Spleen (tissue), 11 donors: ENCODE measurements around the gene FOXK2. TPM values are rescaled to one million over a fixed set of nuclear protein-coding genes. Genes with fewer than 3 reads are reported as not detected.
"Not testable (repeated sequence)": the region's sequence is repeated elsewhere in the genome, so short reads cannot be mapped to it uniquely, and the experiment has no call there.

Experiments used
- DNase-seq: peaks from one replicate; pipeline ENCODE4 v3.0.0-alpha.2; 2020
- H3K27ac ChIP-seq, 8 donors: fragments of 200-600 bp; sonication (generic) in 7 of 8; 1 replicate in 4 of 8; 2 replicates in 4 of 8; pipeline versions ENCODE4 v1.5.0 to v1.8.0; 2016 to 2021; ENCODE audit warnings: inconsistent platforms in 4 of 8, mild to moderate bottlenecking in 4 of 8, moderate library complexity in 1 of 8
- H3K27me3 ChIP-seq, 7 donors: fragments of 200-600 bp; sonication (generic) in 6 of 7; replicated peaks in 1 of 7; 1 replicate in 4 of 7; 2 replicates in 3 of 7; pipeline versions ENCODE4 v1.5.0 to v1.8.0; 2016 to 2021; ENCODE audit warnings: inconsistent platforms in 3 of 7, mild to moderate bottlenecking in 1 of 7
- H3K36me3 ChIP-seq, 6 donors: fragments of 200-600 bp; sonication (generic) in 5 of 6; 1 replicate in 4 of 6; 2 replicates in 2 of 6; pipeline versions ENCODE4 v1.5.0 to v1.8.0; 2016 to 2021; ENCODE audit warnings: inconsistent platforms in 2 of 6
- H3K4me1 ChIP-seq, 6 donors: fragments of 200-600 bp; sonication (generic) in 5 of 6; 1 replicate in 3 of 6; 2 replicates in 3 of 6; pipeline versions ENCODE4 v1.5.0 to v1.8.0; 2016 to 2021; ENCODE audit warnings: inconsistent platforms in 3 of 6
- H3K4me3 ChIP-seq, 8 donors: fragments of 200-600 bp; sonication (generic) in 7 of 8; 1 replicate in 4 of 8; 2 replicates in 4 of 8; pipeline versions ENCODE4 v1.5.0 to v1.8.0; 2016 to 2021; ENCODE audit warnings: inconsistent platforms in 4 of 8, mild to moderate bottlenecking in 4 of 8, moderate library complexity in 2 of 8
- H3K9me3 ChIP-seq, 8 donors: fragments of 200-600 bp; sonication (generic) in 7 of 8; 1 replicate in 4 of 8; 2 replicates in 4 of 8; pipeline versions ENCODE4 v1.5.0 to v1.8.0; 2016 to 2021; ENCODE audit warnings: inconsistent platforms in 4 of 8
- POLR2A ChIP-seq, 3 donors: fragments of 450-650 bp; IDR thresholded peaks; one replicate each; pipeline ENCODE4 v1.5.1; 2017; ENCODE audit warnings: antibody characterized with exemption in 3 of 3, mild to moderate bottlenecking in 1 of 3
- POLR2AphosphoS5 ChIP-seq, 3 donors: sonication (generic); formaldehyde crosslinking; IDR thresholded peaks; one replicate each; pipeline ENCODE4 v1.5.1; 2017; ENCODE audit warnings: antibody characterized with exemption in 3 of 3
- WGBS, 5 donors: extraction: QIAGEN DNeasy Blood & Tissue Kit in 3 of 5; methylation state at CpG; one replicate each; pipeline versions ENCODE4 v1.1.5 to v1.1.7; 2013 to 2018; 5-methylcytosine and 5-hydroxymethylcytosine counted together
- intact Hi-C: fragments of 100-400 bp; cut with DNase I; formaldehyde crosslinking; loops from one replicate; pipeline ENCODE4 v1.15.0; 2023; ENCODE audit warnings: low total_unique reads
- polyA plus RNA-seq, 3 donors: library from polyadenylated mRNA; stranded (reverse); fragments of 200-250 nt; gene quantifications; one replicate each; pipeline ENCODE4 v1.2.1, GENCODE V29; 2013
- total RNA-seq, 7 donors: library from RNA; depleted of rRNA in 3 of 7; stranded (reverse); fragments of >200 nt in 3 of 7; fragmentation: NEBNext Ultra II Directional in 4 of 7; extraction: Animal tissue kit (Norgen Biotek cat#: 25700) in 4 of 7; gene quantifications; one replicate each; pipeline versions ENCODE4 v1.1.0 to v1.2.1, GENCODE V29; 2016 to 2021
- TF ChIP-seq, protein P1 (sequence below), 11 experiments: fragments of 200-600 bp in 7 of 11; fragments of 450-650 bp in 4 of 11; sonication (generic) in 4 of 11; IDR thresholded peaks in 8 of 11; conservative IDR thresholded peaks in 3 of 11; 1 replicate in 7 of 11; 2 replicates in 4 of 11; pipeline versions ENCODE4 v1.4.0 to v1.8.0; 2016 to 2021; ENCODE audit warnings: antibody characterized with exemption in 11 of 11, inconsistent platforms in 4 of 11, mild to moderate bottlenecking in 1 of 11
- donor health status: healthy with polysubstance abuse.
- donor health status: DM: no; HTN: no; CAD: no; lungs with moderate emphysema.
- donor health status: DM: no; HTN: no; CAD: no.
- donor health status: Bipolar disorder and iron deficiency.
- donor health status: healthy.
- donor health status: DM: no; HTN: no; CAD: no.
- donor health status: DM: yes; HTN: yes; CAD: no.

Gene FOXK2
- total and polyA plus RNA-seq, 10 donors: 10.4 to 55.1 (median 45.2) TPM

DNA sequence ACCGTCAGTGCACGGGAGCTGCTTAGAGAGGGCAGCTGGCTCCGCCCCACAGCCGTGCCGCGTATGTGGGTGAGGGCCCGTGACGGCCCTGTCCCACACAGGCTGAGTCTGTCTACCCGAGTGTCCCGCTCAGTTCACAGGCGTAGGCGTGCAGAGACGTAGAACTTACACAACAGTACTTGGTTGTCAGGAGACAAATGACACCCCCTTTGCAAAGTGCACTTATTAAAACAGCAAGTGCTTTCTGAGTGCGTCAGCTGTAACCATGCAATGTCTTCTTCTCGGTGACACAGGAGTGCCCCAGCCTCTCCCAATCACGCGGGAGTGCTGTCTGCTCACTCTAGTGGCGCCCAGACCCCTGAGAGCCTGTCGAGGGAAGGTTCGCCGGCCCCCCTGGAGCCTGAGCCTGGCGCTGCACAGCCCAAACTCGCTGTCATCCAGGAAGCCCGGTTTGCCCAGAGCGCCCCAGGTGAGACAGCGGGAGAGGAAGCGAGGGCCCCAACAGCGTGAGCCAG, 64.2 kb downstream of the FOXK2 start:
- Histone ChIP-seq H3K27me3 (no peaks in the 10 kb centered on the region), H3K36me3 (peaks cover 0 to 75% (median 34%) of the 10 kb centered on the region in 6 donors), H3K27ac (peak overlapping the region in 1 of 8 donors; percentile 40), H3K4me3 (peak overlapping the region in 1 of 8 donors; percentile 11), H3K4me1 (peaks cover 0 to 13% (median 5%) of the 10 kb centered on the region in 6 donors), H3K9me3 (no peaks in the 10 kb centered on the region)
- DNase-seq: no peak
- TF ChIP-seq, protein P1, sequence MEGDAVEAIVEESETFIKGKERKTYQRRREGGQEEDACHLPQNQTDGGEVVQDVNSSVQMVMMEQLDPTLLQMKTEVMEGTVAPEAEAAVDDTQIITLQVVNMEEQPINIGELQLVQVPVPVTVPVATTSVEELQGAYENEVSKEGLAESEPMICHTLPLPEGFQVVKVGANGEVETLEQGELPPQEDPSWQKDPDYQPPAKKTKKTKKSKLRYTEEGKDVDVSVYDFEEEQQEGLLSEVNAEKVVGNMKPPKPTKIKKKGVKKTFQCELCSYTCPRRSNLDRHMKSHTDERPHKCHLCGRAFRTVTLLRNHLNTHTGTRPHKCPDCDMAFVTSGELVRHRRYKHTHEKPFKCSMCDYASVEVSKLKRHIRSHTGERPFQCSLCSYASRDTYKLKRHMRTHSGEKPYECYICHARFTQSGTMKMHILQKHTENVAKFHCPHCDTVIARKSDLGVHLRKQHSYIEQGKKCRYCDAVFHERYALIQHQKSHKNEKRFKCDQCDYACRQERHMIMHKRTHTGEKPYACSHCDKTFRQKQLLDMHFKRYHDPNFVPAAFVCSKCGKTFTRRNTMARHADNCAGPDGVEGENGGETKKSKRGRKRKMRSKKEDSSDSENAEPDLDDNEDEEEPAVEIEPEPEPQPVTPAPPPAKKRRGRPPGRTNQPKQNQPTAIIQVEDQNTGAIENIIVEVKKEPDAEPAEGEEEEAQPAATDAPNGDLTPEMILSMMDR (IDR thresholded peaks at IDR 0.05 in 8 of 11, conservative IDR thresholded peaks at IDR 0.05 in 3 of 11): no peak
- no peak for TF ChIP-seq POLR2A (IDR thresholded peaks at IDR 0.05)
- no peak for TF ChIP-seq POLR2AphosphoS5 (IDR thresholded peaks at IDR 0.05)
- 82 to 91% (median 87%) methylated on average over 24 to 28 of the region's 28 CpGs for WGBS, 5 donors
- intact Hi-C loops: no loop called here

DNA sequence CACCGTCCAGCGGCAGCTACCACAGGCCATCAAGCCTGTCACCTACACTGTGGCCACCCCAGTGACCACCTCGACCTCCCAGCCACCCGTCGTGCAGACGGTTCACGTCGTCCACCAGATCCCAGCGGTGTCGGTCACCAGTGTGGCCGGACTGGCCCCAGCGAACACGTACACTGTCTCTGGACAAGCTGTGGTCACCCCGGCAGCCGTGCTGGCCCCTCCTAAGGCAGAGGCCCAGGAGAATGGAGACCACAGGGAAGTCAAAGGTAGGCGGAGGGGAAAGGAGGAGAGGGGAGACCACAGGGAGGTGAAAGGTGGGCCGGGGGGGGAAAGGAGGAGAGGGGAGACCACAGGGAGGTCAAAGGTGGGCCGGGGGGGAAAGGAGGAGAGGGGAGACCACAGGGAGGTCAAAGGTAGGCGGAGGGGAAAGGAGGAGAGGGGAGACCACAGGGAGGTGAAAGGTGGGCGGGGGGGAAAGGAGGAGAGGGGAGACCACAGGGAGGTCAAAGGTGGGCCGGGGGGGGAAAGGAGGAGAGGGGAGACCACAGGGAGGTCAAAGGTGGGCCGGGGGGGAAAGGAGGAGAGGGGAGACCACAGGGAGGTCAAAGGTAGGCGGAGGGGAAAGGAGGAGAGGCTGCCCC, 66.5 kb downstream of the FOXK2 start:
- peak in 1 of 3 donors; percentile 13 for TF ChIP-seq POLR2AphosphoS5 (IDR thresholded peaks at IDR 0.05)
- H3K9me3 ChIP-seq, intact Hi-C loops, H3K27me3 ChIP-seq, H3K4me3 ChIP-seq, DNase-seq: not testable (repeated sequence)
- H3K4me1 ChIP-seq: peaks cover 0 to 28% (median 11%) of the 10 kb centered on the region in 6 donors
- H3K27ac ChIP-seq: peak overlapping the region in 1 of 8 donors; percentile 54
- H3K36me3 ChIP-seq: peaks cover 0 to 73% (median 34%) of the 10 kb centered on the region in 6 donors
- WGBS, 5 donors: 77 to 95% (median 92%) methylated on average over 12 to 23 of the region's 23 CpGs

- 78 to 95% (median 88%) methylated on average over 21 of the region's 21 CpGs for whole genome bisulfite sequencing, 5 donors
- no peak for DNase-seq
- Histone ChIP-seq H3K4me1 (peaks cover 0 to 35% (median 17%) of the 10 kb centered on the region in 6 donors), H3K4me3 (no peak overlapping the region), H3K9me3 (no peaks in the 10 kb centered on the region), H3K27me3 (no peaks in the 10 kb centered on the region), H3K27ac (peak overlapping the region in 4 of 8 donors; percentile 28 to 54 (median 42)), H3K36me3 (peaks cover 0 to 71% (median 34%) of the 10 kb centered on the region in 6 donors)
- peak in 1 of 3 donors; percentile 18 for TF ChIP-seq POLR2AphosphoS5 (IDR thresholded peaks at IDR 0.05)
- TF ChIP-seq, protein P1 (IDR thresholded peaks at IDR 0.05 in 8 of 11, conservative IDR thresholded peaks at IDR 0.05 in 3 of 11): no peak
- no peak for TF ChIP-seq POLR2A (IDR thresholded peaks at IDR 0.05)
- intact Hi-C loops: no loop called here
Observed at GRCh38 chr17:82586576-82587233, 67.2 kb downstream of the FOXK2 start.

GRCh38 chr17:82587234-82588086, 67.9 kb downstream of the FOXK2 start:
- intact Hi-C loops: no loop called here
- peak overlapping the region in 4 of 8 donors; percentile 28 to 54 (median 42) for H3K27ac ChIP-seq
- H3K27me3 ChIP-seq: no peaks in the 10 kb centered on the region
- WGBS, 5 donors: 70 to 81% (median 74%) methylated on average over 41 to 47 of the region's 47 CpGs
- H3K4me1 ChIP-seq: peaks cover 5 to 42% (median 25%) of the 10 kb centered on the region in 6 donors
- peaks cover 0 to 64% (median 30%) of the 10 kb centered on the region in 6 donors for H3K36me3 ChIP-seq
- no peak for DNase-seq
- H3K4me3 ChIP-seq: no peak overlapping the region
- H3K9me3 ChIP-seq: no peaks in the 10 kb centered on the region
- peak in 1 of 3 donors; percentile 19 for TF ChIP-seq POLR2AphosphoS5 (IDR thresholded peaks at IDR 0.05)
- TF ChIP-seq, protein P1 (IDR thresholded peaks at IDR 0.05 in 8 of 11, conservative IDR thresholded peaks at IDR 0.05 in 3 of 11): no peak
